Muscle layer of colon (tissue), 2 donors: ENCODE data around the gene SPAG6.
"Not testable (repeated sequence)": the region's sequence is repeated elsewhere in the genome, so short reads cannot be mapped to it uniquely, and the experiment has no call there.

ENCODE experiments used
- H3K27ac ChIP-seq: one replicate; pipeline ENCODE4 v1.7.0; 2013; ENCODE audit warnings: low read depth, mild to moderate bottlenecking, low read length, moderate library complexity
- H3K27me3 ChIP-seq, 2 donors: one replicate each; pipeline ENCODE4 v1.7.0; 2013; ENCODE audit warnings: low read length in 2 of 2, mild to moderate bottlenecking in 2 of 2; ENCODE audit not compliant: insufficient read depth in 2 of 2, control insufficient read depth in 1 of 2
- H3K36me3 ChIP-seq: one replicate; pipeline ENCODE4 v1.7.0; 2013; ENCODE audit warnings: mild to moderate bottlenecking, low read length; ENCODE audit not compliant: insufficient read depth
- H3K4me1 ChIP-seq: one replicate; pipeline ENCODE4 v1.7.0; 2013; ENCODE audit warnings: mild to moderate bottlenecking, low read length; ENCODE audit not compliant: insufficient read depth
- H3K4me3 ChIP-seq, 2 donors: one replicate each; pipeline ENCODE4 v1.7.0; 2013; ENCODE audit warnings: low read length in 2 of 2, low read depth in 1 of 2, mild to moderate bottlenecking in 1 of 2, moderate library complexity in 1 of 2
- H3K9ac ChIP-seq: one replicate; pipeline ENCODE4 v1.7.0; 2013; ENCODE audit warnings: low read length
- H3K9me3 ChIP-seq: one replicate; pipeline ENCODE4 v1.7.0; 2013; ENCODE audit warnings: mild to moderate bottlenecking, low read length
- donor health status: abdominal sarcoma.
- donor health status: Adenocarcinoma of cecum.

SPAG6 gene

GRCh38 chr10:22389856-22390589, 44.7 kb downstream of the SPAG6 start:
- H3K4me3 ChIP-seq, result no peak overlapping the region
- H3K36me3 ChIP-seq, result no peaks in the 10 kb centered on the region
- H3K9ac ChIP-seq, result no peak overlapping the region
- no peaks in the 10 kb centered on the region for H3K4me1 ChIP-seq
- H3K27ac ChIP-seq, result no peak overlapping the region
- no peaks in the 10 kb centered on the region for H3K9me3 ChIP-seq
- no peaks in the 10 kb centered on the region for H3K27me3 ChIP-seq

GRCh38 chr10:22391600-22391999, 46.3 kb downstream of the SPAG6 start:
- H3K4me3 ChIP-seq, result no peak overlapping the region
- no peak overlapping the region for H3K27ac ChIP-seq
- H3K9ac ChIP-seq, result no peak overlapping the region
- no peaks in the 10 kb centered on the region for H3K27me3 ChIP-seq
- no peaks in the 10 kb centered on the region for H3K4me1 ChIP-seq
- H3K9me3 ChIP-seq, result no peaks in the 10 kb centered on the region
- no peaks in the 10 kb centered on the region for H3K36me3 ChIP-seq

DNA sequence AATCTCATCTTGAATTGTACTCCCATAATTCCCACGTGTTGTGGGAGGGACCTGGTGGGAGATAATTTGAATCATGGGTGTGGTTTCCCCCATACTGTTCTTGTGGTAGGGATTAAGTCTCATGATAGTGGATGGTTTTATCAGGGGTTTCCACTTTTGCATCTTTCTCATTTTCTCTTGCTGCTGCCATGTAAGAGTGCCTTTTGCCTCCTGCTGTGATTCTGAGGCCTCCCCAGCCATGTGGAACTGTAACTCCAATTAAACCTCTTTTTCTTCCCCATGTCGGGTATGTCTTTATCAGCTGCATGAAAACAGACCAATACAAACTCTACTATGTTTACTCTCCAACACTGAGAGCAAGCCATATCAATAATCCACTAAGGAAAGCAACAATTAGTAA, 50.9 kb downstream of the SPAG6 start:
- not testable (repeated sequence) for H3K27ac ChIP-seq, H3K9me3 ChIP-seq, H3K27me3 ChIP-seq, H3K4me1 ChIP-seq, H3K4me3 ChIP-seq, H3K9ac ChIP-seq, H3K36me3 ChIP-seq

- H3K4me1 ChIP-seq, H3K27me3 ChIP-seq, H3K36me3 ChIP-seq, H3K27ac ChIP-seq, H3K9me3 ChIP-seq, H3K9ac ChIP-seq, H3K4me3 ChIP-seq: not testable (repeated sequence)
Measured at GRCh38 chr10:22406916-22407315, 61.6 kb downstream of the SPAG6 start.

DNA sequence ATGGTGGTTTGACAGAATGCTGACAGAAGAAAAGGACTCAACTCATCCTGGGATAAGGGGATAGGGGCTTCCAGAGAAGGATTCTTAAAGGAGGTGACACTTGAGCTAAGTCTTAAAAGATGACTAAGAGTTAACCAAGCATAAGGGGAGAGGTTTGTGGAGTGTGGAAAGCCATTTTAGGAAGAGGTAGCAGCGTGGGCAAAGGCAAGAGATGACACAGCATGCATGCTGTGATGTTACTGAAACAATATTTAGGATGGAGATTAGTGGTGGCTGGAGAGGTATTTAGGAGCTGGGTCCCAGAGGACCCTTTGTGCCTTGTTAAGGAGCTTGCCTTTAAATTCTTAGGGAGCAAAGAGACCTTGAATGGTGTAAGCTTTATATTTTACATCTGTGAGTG, 65.1 kb downstream of the SPAG6 start:
- no peaks in the 10 kb centered on the region for H3K4me1 ChIP-seq
- H3K27me3 ChIP-seq, result no peaks in the 10 kb centered on the region
- H3K9me3 ChIP-seq, result no peaks in the 10 kb centered on the region
- H3K27ac ChIP-seq, result no peak overlapping the region
- no peak overlapping the region for H3K4me3 ChIP-seq
- no peaks in the 10 kb centered on the region for H3K36me3 ChIP-seq
- H3K9ac ChIP-seq, result no peak overlapping the region

GRCh38 chr10:22410846-22411245, 65.5 kb downstream of the SPAG6 start:
- Histone ChIP-seq H3K27ac (no peak overlapping the region), H3K4me1 (no peaks in the 10 kb centered on the region), H3K36me3 (no peaks in the 10 kb centered on the region), H3K9ac (no peak overlapping the region), H3K9me3 (no peaks in the 10 kb centered on the region), H3K4me3 (no peak overlapping the region), H3K27me3 (no peaks in the 10 kb centered on the region)

GRCh38 chr10:22414146-22414545, 68.8 kb downstream of the SPAG6 start:
- no peaks in the 10 kb centered on the region for H3K9me3 ChIP-seq
- no peaks in the 10 kb centered on the region for H3K4me1 ChIP-seq
- H3K36me3 ChIP-seq, result no peaks in the 10 kb centered on the region
- no peaks in the 10 kb centered on the region for H3K27me3 ChIP-seq
- H3K27ac ChIP-seq, result no peak overlapping the region
- no peak overlapping the region for H3K9ac ChIP-seq
- no peak overlapping the region for H3K4me3 ChIP-seq

DNA sequence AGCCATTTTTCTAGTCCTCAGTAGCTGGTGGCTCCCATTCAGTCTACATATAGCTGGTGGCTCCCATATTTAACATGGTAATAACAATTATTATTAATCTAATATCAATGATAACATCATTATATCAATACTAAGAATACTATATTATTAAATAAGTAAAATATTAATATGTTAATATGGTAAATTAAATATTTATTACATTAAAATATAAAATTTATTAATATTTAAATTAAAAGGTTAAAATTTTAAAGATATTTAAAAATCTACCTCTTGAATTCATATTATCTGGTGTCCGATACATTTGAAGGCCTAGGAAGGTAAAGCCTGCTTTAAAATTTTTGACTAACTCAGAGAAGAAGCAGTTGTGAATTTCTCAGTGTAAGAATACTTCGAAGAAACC, 69.8 kb downstream of the SPAG6 start:
- Histone ChIP-seq H3K36me3 (no peaks in the 10 kb centered on the region), H3K27me3 (no peaks in the 10 kb centered on the region), H3K9ac (no peak overlapping the region), H3K27ac (no peak overlapping the region), H3K4me3 (no peak overlapping the region), H3K4me1 (no peaks in the 10 kb centered on the region), H3K9me3 (no peaks in the 10 kb centered on the region)

DNA sequence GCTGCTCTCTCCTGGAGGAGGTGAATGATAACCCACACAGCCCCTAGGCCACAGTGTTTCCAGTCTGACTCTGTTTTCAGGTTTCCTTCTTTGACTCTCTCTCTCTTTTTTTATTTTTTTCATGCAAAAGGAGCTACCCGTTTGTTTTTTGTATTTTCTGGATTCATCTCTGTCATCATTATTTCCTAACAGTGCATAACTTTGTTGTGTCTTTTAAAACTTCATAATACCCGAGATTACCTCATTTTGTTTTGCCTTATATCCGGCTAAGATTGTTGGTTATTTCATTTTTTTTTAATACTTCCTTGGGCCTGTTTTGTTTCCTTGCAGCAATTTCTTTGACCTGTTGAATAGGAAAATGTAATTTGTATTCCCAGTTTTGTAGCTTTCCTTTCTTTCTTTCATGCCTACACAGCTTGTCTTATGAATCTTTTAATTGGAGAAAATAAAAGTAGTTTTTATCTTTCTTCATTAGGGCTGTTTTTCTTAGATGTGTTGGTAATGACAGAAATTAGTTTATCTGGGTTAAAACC, 72.5 kb downstream of the SPAG6 start:
- Histone ChIP-seq H3K4me1 (no peaks in the 10 kb centered on the region), H3K27me3 (no peaks in the 10 kb centered on the region), H3K27ac (no peak overlapping the region), H3K36me3 (no peaks in the 10 kb centered on the region), H3K9ac (no peak overlapping the region), H3K4me3 (no peak overlapping the region), H3K9me3 (no peaks in the 10 kb centered on the region)

DNA sequence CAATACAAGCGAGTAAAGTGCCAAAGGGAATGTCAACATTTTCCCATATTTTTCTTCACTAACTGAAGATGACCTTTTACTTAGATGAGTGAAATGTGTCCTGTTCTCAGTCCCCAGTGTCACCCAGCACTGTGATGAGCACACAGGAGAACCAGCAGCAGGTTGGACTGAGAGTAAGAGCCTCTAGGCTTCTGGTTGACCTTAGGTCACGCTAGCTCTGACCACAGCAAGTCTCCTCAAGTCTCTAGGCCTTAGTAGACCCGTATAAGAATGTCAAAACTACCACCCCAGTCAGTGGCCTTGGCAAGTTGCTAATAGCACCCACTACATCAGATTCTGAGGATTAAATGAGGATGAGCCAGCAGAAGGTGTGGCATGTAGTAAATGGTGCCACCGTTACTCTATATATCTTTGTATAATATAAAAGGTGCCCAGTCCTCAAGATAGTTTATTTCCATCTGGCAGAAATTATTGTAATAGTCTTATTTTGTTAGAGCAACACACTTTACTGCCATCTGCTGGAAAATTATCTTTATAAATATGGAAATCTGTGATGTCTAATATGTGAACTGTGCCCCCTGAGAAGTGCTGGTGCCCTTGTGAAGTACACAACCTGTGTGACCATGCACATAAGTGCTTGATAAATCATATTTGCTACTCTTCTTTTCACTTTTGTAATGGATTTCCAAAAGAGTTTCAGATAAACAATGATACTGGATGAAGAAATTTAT, 75.7 kb downstream of the SPAG6 start:
- Histone ChIP-seq H3K27ac (no peak overlapping the region), H3K4me3 (no peak overlapping the region), H3K36me3 (no peaks in the 10 kb centered on the region), H3K9ac (no peak overlapping the region), H3K27me3 (no peaks in the 10 kb centered on the region), H3K4me1 (no peaks in the 10 kb centered on the region), H3K9me3 (no peaks in the 10 kb centered on the region)

DNA sequence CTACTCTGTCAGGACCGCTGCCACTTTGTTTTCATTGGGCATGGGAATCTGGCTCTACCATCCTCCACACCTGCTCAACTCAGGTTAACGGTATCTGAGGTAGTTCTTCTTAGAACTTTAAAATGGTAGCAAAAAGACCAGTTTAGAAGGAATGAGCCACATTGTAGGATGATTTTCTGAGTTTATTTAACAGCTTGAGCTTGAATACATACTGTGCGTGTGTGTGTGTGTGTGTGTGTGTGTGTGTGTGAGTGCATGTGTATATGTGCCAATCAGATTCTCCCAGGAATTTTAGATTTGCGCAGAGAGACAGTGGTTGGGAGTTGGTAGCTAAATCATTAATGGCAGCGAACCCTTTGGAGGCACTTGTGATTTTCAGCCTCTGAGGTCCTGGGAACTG, 81.4 kb downstream of the SPAG6 start:
- no peaks in the 10 kb centered on the region for H3K9me3 ChIP-seq
- H3K4me3 ChIP-seq, result no peak overlapping the region
- H3K27me3 ChIP-seq, result no peaks in the 10 kb centered on the region
- H3K4me1 ChIP-seq, result no peaks in the 10 kb centered on the region
- H3K27ac ChIP-seq, result no peak overlapping the region
- H3K36me3 ChIP-seq, result no peaks in the 10 kb centered on the region
- no peak overlapping the region for H3K9ac ChIP-seq

DNA sequence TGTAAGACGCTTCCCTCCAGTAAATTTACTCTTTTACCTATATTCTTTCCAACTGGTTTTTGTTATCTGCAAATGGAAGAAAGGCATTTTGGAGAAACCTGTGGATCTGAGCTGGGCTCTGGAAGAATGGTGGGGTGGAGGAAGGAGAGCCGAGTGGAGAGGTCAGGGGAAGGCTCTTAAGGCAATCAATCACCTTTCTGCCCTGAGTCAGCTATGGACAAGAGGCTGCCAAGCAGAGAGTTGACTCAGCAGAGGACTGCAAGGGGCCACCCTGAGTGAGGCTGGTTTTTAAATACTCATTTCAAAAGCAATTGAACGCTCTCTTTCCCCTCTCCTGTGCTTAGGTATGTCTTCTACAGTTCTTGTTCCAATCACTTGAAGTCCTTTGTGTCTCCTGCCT, 81.8 kb downstream of the SPAG6 start:
- Histone ChIP-seq H3K9me3 (no peaks in the 10 kb centered on the region), H3K36me3 (no peaks in the 10 kb centered on the region)

More for the DNA sequence above, 81.8 kb downstream of the SPAG6 start:
- Histone ChIP-seq H3K9ac (no peak overlapping the region), H3K4me3 (no peak overlapping the region), H3K4me1 (no peaks in the 10 kb centered on the region), H3K27ac (no peak overlapping the region), H3K27me3 (no peaks in the 10 kb centered on the region)
